Astrocyte of the cerebellum (primary cell): Measurements from ENCODE around the gene DOCK10.

Source experiments
- DNase-seq: peaks from one replicate; pipeline ENCODE4 v3.0.0-alpha.2; 2011; ENCODE audit warnings: low read depth
- H3K4me3 ChIP-seq: 2 replicates; pipeline ENCODE4 v1.5.1; 2011; ENCODE audit warnings: mild to moderate bottlenecking, low read depth, low read length, moderate library complexity
- CTCF ChIP-seq: IDR thresholded peaks from 2 replicates; pipeline ENCODE4 v1.5.1; 2012; ENCODE audit warnings: low read length, low read depth, moderate library complexity, mild to moderate bottlenecking; ENCODE audit errors: missing control alignments
- in situ Hi-C: cut with HindIII; loops from 2 replicates; pipeline ENCODE4 v1.10.0; 2017; ENCODE audit warnings: low sequenced_read_pairs

DOCK10 gene

DNA sequence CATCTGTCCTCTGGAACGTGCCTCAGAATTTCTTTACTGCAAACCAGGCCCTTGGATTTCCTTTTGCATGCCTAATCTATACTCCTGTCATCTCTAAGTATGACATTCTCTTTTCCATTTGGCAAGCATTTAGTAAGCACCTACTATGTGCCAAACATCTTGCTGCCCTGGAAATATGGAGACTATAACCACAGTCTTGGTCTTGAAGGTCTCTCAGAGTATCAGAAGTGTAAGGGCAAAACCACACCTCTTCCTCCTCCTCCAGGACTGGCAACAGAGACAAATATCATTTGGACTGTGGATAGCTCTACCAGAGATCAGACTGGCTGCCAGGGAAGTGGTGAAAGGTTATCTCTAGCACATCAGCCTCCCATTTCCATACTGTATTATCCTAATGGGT, 11.4 kb downstream of the DOCK10 start:
- no peak for TF ChIP-seq CTCF
- DNase-seq = no peak
- no peak overlapping the region for H3K4me3 ChIP-seq
- in situ Hi-C loops = no loop called here

DNA sequence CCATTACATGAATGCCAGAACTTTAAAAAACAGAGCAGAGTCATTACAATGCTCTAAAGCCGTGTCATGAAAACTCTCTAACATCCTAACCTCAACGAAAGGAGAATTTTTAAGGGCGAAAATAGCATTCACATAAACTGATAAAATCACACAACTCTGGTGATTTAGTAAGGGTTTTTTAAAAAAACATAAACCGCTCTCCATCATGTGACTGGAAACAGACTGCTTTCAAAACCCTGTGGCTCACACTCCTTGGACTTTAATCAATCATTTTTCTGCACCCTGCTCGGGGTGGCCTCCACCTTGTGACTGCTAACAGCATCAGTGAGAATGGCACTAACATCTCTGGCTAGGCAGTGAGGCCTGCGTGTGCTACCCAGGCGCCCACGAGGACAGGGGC, 12.1 kb downstream of the DOCK10 start:
- no peak for DNase-seq
- in situ Hi-C loops = no loop called here
- no peak overlapping the region for H3K4me3 ChIP-seq
- no peak for TF ChIP-seq CTCF

DNA sequence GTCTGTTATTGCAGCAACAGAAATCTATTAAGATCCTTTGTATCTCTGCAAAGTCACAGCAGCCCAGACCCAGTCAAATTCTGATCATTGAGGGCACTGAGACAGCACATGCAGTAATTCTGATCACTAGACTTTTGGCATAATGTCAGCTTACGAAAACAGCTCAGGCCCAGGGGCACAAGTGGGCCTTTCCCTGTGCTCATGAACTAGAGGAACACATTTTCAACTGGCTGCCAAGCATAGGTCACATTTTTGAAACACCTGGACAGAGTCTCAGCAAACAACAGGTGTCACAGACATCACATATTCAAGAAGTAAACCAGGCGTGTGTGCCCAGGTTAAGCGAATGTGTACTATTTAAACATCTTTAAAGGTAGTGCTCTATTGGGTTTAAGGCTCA, 13.7 kb downstream of the DOCK10 start:
- TF ChIP-seq CTCF = no peak
- no peak overlapping the region for H3K4me3 ChIP-seq
- in situ Hi-C loops = no loop called here

GRCh38 chr2:225027061-225027762, 15.1 kb downstream of the DOCK10 start:
- TF ChIP-seq CTCF = no peak
- DNase-seq = no peak
- in situ Hi-C loops = no loop called here
- no peak overlapping the region for H3K4me3 ChIP-seq

More for the DNA sequence above, 13.7 kb downstream of the DOCK10 start:
- no peak for DNase-seq

GRCh38 chr2:225025917-225026571, 16.2 kb downstream of the DOCK10 start:
- in situ Hi-C loops = no loop called here
- TF ChIP-seq CTCF = no peak
- H3K4me3 ChIP-seq = no peak overlapping the region
- DNase-seq = peak; percentile 66

DNA sequence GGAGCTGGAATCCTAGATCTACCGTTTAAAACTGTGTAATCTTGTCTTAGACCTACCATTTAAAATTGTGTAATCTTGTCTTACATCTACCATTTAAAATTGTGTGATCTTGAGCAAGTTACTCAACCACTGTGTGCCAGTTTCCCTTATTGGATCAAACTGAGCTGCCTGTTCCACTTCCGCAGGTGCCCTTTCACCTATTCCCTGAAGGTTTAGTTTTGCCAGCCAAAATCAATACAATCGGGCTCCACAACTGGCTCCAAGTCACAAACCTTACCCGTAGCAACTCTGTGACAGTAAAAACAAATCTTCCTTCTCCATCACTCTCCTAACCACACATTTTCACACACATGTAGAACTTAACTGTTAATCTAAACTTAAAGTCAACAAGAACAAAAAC, 20.1 kb downstream of the DOCK10 start:
- in situ Hi-C loops = no loop called here
- no peak for DNase-seq
- no peak for TF ChIP-seq CTCF
- no peak overlapping the region for H3K4me3 ChIP-seq
